H4 (cell line): Measurements from ENCODE around the gene PTGR3. TPM values are rescaled to one million over a fixed set of nuclear protein-coding genes. Genes with fewer than 3 reads are reported as not detected.
"Not testable (repeated sequence)": the region's sequence is repeated elsewhere in the genome, so short reads cannot be mapped to it uniquely, and the experiment has no call there.

Experiments
- DNase-seq: peaks from one replicate; pipeline ENCODE4 v3.0.0-alpha.2; 2015; ENCODE audit warnings: low spot score
- total RNA-seq: library from RNA; depleted of rRNA; stranded (reverse); fragments of >200 nt; shearing (Covaris generic); gene quantifications from 2 replicates; pipeline ENCODE4 v1.2.3, GENCODE V29; 2014

PTGR3 gene
- total RNA-seq, 1 experiment from 2014 or later, result 16.5 TPM

DNA sequence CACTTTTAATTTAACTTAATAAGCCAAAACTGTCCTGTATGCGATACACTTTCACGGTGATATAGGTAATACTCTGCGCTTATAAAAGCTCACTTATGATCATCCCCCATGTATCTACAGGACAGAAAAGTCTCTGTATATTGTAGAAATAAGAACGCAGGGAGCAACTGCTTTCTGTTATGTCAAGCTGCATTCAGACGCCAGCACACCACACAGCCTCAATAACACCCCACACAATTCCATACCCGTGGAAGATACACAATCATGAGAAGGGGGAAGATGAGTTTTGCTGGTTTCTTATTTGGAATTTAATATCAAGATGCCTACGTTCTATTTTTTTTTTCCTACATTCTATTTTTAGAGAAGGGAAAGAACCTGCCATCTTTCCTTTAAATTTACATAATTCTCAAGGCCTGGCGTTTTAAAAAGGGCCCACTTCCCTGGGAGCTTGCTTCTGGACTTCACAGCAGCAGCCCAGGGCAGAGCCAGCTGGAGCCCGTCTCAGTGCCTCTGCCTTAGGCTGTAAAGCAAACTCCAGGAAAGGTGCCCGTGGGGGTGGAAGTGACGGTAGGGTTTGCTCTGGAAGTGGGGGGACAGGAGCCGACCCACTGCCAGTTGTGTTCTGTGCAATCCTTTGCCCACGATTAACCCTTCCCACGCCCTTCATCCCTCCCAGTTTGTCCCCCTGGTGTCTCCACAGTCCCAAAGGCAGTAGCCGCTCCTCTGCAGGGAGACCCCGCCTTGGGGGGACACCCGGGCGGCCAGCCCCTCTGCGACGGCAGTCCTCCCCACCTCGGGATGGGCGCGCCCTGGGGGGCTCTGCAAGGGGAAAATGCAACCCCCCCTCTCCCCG is 5.3 kb downstream of the PTGR3 start:
- no peak for DNase-seq

DNA sequence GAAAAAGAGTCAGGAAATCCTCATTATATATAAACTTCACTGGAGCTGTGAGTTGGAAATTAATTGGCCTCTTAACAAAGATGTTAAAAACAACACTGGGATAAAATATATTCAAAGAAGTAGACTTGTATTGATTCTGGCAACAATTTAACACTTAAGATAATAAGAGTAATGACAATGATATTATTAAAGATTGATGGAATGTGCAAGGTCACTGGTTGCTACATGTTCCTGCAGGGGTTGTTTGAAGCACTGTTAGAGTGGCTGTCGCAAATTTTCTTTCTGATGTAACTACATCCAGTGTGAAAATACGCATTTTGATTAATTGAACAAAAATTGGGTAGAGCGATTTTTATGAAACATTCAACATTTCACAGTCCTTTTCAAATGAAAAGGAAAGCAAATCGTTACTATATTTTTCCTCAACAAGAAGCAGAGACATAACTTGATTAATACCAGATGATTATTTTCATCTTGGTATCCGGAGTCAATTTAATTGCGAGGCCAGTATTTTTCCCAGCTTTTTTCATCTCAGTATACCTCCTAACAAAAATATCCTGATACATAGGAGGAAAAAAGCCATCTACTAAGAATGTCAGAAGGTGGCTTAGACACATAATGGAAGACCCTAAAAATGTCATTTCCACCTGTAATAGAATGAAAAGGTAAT is 6.1 kb downstream of the PTGR3 start:
- DNase-seq, result no peak

GRCh38 chr18:75201282-75202270 is 7.4 kb downstream of the PTGR3 start:
- DNase-seq, result no peak

GRCh38 chr18:75200605-75201280 is 8.2 kb downstream of the PTGR3 start:
- no peak for DNase-seq

DNA sequence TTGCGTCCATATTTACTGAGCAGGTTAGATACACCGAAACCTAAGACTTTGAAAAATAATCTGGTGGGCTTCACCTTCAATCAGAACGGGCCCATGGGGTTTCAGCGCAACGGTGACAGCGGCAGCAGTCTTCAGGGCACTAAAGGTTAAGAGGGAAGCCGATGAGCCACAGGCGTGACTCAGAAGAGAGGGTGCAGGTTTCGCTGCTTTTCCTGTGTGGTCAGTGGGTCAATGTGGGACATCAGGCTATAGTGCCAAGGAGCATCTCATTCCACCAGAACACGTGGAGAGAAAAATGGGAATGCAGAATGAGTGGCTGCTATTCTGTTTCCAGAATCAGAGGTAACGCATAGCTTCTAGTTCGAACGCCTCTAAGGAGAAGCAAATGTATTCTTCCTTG is 8.9 kb downstream of the PTGR3 start:
- no peak for DNase-seq

DNA sequence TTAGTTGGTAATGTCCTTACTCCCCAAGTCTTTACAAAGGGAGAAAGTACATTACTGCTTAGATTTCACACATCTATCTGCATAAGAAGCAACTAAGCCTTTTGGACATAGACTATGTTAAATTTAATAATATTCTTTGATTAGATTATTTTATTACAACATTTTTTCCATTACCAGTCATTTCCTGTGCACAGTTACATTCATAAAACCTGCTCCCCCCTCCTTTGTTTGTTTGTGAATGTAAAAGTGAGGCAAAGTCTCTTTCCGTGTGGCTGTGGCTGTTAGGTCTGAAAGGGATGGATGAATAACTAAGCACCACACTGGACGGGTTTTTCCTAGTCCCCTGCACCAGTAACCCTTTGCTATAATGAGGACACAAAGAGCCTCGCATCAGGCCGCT is 9.6 kb downstream of the PTGR3 start:
- no peak for DNase-seq

GRCh38 chr18:75198036-75198435 is 10.9 kb downstream of the PTGR3 start:
- no peak for DNase-seq

GRCh38 chr18:75192899-75193298 is 16.0 kb downstream of the PTGR3 start:
- no peak for DNase-seq

GRCh38 chr18:75189696-75190095 is 19.2 kb downstream of the PTGR3 start:
- DNase-seq, result no peak

DNA sequence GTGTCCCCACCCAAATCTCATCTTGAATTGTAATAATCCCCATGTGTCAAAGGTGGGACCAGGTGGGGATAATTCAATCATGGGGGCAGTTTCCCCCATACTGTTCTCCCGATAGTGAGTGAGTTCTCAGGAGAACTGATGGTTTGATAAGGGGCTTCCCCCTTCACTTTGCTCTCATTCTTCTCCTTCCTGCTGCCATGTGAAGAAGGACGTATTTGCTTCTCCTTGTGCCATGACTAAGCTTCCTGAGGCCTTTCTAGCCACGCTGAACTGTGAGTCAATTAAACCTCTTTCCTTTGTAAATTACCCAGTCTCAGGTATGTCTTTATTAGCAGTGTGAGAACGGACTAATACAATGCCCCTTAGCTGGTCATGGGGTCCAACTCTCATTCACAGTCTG is 21.2 kb downstream of the PTGR3 start:
- not testable (repeated sequence) for DNase-seq

- no peak for DNase-seq
Measured at GRCh38 chr18:75185460-75185859, 23.5 kb downstream of the PTGR3 start.

- DNase-seq, result no peak
Measured at GRCh38 chr18:75183973-75184493, 24.9 kb downstream of the PTGR3 start.

GRCh38 chr18:75183524-75183923 is 25.4 kb downstream of the PTGR3 start:
- DNase-seq, result no peak

GRCh38 chr18:75179819-75180600 is 28.9 kb downstream of the PTGR3 start:
- DNase-seq, result no peak

- DNase-seq, result no peak
Measured at GRCh38 chr18:75178376-75178775, 30.6 kb downstream of the PTGR3 start.

GRCh38 chr18:75176849-75177248 is 32.1 kb downstream of the PTGR3 start:
- DNase-seq, result no peak

GRCh38 chr18:75173738-75174137 is 35.2 kb downstream of the PTGR3 start:
- no peak for DNase-seq

DNA sequence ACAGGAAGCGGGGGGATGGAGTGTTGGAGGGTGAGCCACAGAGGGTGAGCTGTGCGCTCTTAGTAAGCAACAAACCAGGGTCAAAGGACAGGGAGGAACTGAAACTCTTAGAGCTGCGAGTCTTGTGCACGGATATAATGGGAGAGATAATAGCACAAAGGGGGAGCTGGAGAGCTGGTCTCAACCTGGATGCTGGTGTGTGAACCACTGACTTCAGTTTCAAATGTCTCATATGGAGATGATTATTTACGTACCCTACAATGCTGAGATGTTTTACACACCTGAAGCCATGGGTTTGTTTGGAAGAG is 35.9 kb downstream of the PTGR3 start:
- DNase-seq, result no peak

DNA sequence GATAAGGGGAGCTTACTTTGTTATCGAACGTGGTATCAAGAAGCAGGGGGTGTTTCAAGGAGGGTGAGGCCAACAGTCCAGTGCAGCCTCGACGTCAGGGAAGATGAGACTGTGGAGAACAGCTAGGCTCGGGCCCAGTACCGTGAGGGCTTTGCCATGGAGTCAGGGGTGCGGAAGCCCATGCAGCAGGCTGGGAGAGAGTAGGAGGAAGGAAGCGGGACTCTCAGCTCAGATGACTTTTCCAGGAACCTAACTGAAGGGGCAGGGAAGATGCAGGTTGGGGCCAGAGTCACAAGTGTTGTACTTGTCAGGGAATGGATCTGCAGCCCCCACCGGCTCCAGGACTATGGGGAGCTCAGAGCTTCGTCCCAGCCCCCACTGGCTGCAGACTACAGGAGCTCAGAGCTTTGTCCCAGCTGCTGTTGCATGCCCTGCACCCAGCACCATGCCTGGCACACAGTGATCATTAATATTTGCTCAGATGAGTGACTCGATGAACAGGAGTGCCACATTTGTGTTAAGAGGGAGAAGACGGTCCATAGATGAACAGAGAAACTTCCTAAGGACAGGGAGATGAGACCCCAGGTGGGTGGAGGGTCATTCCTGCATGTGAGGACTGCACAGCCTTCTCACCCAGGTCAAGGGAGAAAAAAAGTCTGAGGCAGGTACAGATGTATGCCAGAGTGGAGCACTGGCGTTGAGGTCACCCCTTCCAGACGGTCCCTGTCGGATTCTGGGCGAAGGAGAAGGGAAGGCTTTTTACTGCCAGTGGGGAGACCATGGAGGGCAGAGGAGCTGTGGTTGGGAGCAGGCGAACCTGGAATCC is 36.4 kb downstream of the PTGR3 start:
- DNase-seq, result no peak

DNA sequence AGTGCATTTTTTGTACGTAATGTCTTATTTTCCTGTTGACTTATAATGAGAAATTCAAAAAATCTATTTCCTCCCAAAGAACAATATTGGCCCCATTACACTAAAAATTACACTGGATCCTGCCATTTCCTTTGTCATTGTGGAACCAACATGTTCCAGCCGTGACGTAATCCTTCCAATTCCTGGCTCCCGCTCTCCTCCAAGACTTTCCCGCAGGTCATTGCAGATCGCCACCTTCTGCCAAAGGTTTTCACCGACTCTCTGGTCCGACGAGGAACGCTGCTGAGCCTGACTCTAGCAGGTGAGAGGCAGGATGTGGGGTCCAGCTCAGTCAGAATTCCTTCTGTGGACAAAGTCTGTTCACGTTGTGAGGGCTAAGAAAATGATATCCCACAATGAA is 38.0 kb downstream of the PTGR3 start:
- no peak for DNase-seq
